Astrocyte (in vitro differentiated cells and primary cell): ENCODE data around the gene PLXDC2. TPM values are rescaled to one million over a fixed set of nuclear protein-coding genes. Genes with fewer than 3 reads are reported as not detected.

ENCODE experiments used
- DNase-seq: peaks from one replicate; pipeline ENCODE4 v3.0.0-alpha.2; 2010; ENCODE audit warnings: low read depth
- FAIRE-seq: peaks from 2 replicates; lab custom pipeline; 2011; peaks lifted over from hg19 to GRCh38; lab: Jason Lieb, UNC
- H2AFZ ChIP-seq: 2 replicates; pipeline ENCODE4 v1.6.0; 2012; ENCODE audit warnings: low read depth, low read length, inconsistent platforms
- H3K27ac ChIP-seq: 2 replicates; pipeline ENCODE4 v1.5.1; 2011; ENCODE audit warnings: low read depth, low read length, inconsistent platforms
- H3K27me3 ChIP-seq: 2 replicates; pipeline ENCODE4 v1.6.0; 2011; ENCODE audit warnings: low read length, inconsistent platforms; ENCODE audit not compliant: insufficient read depth
- H3K36me3 ChIP-seq: 2 replicates; pipeline ENCODE4 v1.5.1; 2011; ENCODE audit warnings: low read length, inconsistent platforms; ENCODE audit not compliant: insufficient read depth
- H3K4me1 ChIP-seq: 2 replicates; pipeline ENCODE4 v1.5.1; 2011; ENCODE audit warnings: low read length, inconsistent platforms; ENCODE audit not compliant: insufficient read depth
- H3K4me2 ChIP-seq: 2 replicates; pipeline ENCODE4 v1.6.0; 2012; ENCODE audit warnings: low read length, inconsistent platforms
- H3K4me3 ChIP-seq: 2 replicates; pipeline ENCODE4 v1.5.1; 2011; ENCODE audit warnings: low read depth, mild to moderate bottlenecking, low read length, inconsistent platforms; ENCODE audit not compliant: insufficient read depth
- H3K79me2 ChIP-seq: 2 replicates; pipeline ENCODE4 v1.6.0; 2012; ENCODE audit warnings: mild to moderate bottlenecking, low read length, inconsistent platforms; ENCODE audit not compliant: insufficient read depth
- H3K9ac ChIP-seq: 2 replicates; pipeline ENCODE4 v1.6.0; 2012; ENCODE audit warnings: mild to moderate bottlenecking, low read length, inconsistent platforms
- H3K9me3 ChIP-seq: 2 replicates; pipeline ENCODE4 v1.5.1; 2012; ENCODE audit warnings: low read depth, mild to moderate bottlenecking, low read length, inconsistent platforms; ENCODE audit not compliant: insufficient read depth
- H4K20me1 ChIP-seq: 2 replicates; pipeline ENCODE4 v1.6.0; 2012; ENCODE audit warnings: low read length, inconsistent platforms; ENCODE audit not compliant: insufficient read depth
- H3K27ac Mint-ChIP-seq: one replicate; pipeline ENCODE4 v1.8.0; 2021; ENCODE audit warnings: mild to moderate bottlenecking, mixed read lengths; ENCODE audit not compliant: unreplicated experiment
- H3K27me3 Mint-ChIP-seq: one replicate; pipeline ENCODE4 v1.8.0; 2021; ENCODE audit warnings: low read depth, mixed read lengths; ENCODE audit not compliant: unreplicated experiment
- H3K36me3 Mint-ChIP-seq: one replicate; pipeline ENCODE4 v1.8.0; 2021; ENCODE audit warnings: low read depth, mixed read lengths; ENCODE audit not compliant: unreplicated experiment
- H3K4me1 Mint-ChIP-seq: one replicate; pipeline ENCODE4 v1.8.0; 2021; ENCODE audit warnings: low read depth, mixed read lengths; ENCODE audit not compliant: unreplicated experiment
- H3K4me3 Mint-ChIP-seq: one replicate; pipeline ENCODE4 v1.8.0; 2021; ENCODE audit warnings: mild to moderate bottlenecking, moderate library complexity, mixed read lengths; ENCODE audit not compliant: unreplicated experiment
- H3K9me3 Mint-ChIP-seq: one replicate; pipeline ENCODE4 v1.8.0; 2021; ENCODE audit warnings: mild to moderate bottlenecking, mixed read lengths; ENCODE audit not compliant: unreplicated experiment
- EZH2 ChIP-seq: IDR thresholded peaks from 2 replicates; pipeline ENCODE4 v1.6.1; 2012; ENCODE audit warnings: mild to moderate bottlenecking, low read length, inconsistent platforms; ENCODE audit not compliant: insufficient read depth
- total RNA-seq: library from RNA; stranded (reverse); gene quantifications from 2 replicates; pipeline ENCODE4 v1.2.1, GENCODE V29; 2021
- TF ChIP-seq, protein P1 (sequence below): IDR thresholded peaks from 2 replicates; pipeline ENCODE4 v1.5.1; 2011; ENCODE audit warnings: low read depth, mild to moderate bottlenecking, inconsistent platforms, low read length, moderate library complexity; ENCODE audit not compliant: insufficient read depth

Gene PLXDC2
- total RNA-seq, 1 donor from 2014 or later = 36.1 TPM

DNA sequence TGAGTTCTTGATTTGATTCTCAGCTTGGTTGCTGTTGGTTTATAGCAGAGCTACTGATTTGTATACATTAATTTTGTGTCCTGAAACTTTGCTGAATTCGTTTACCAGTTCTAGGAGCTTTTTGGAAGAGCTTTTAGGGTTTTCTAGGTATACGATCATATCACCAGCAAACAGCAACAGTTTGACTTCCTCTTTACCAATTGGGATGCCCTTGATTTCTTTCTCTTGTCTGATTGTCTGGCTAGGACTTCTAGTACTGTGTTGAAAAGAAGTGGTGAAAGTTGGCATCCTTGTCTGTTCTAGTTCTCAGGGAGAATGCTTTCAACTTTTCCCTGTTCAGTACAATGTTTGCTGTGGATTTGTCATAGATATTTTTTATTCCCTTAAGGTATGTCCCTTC, 86.2 kb downstream of the PLXDC2 start:
- no peak for FAIRE-seq
- H3K27ac Mint-ChIP-seq = no peak overlapping the region

DNA sequence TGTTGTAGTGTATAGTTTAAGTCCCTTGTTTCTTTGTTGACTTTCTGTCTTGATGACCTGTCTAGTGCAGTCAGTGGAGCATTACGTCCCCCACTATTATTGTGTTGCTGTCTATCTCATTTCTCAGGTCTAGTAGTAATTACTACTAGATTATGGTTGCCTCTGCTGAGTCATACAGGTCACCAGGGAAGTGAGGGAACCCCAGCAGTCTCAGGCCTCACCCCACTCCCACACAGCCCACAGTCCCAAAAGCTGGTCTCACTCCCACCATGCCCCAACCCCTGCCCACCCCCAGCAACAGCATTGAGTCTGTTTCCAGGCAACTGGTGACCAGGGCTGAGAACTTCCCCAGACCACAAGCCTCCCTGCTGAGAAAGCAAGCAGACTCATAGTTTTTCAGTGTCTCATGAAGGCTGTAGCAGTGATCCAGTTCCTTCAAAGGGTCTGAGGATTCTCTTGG, 88.0 kb downstream of the PLXDC2 start:
- peak overlapping the region; percentile 28 for H2AFZ ChIP-seq
- no peaks in the 10 kb centered on the region for H3K36me3 ChIP-seq
- H3K4me3 Mint-ChIP-seq = no peak overlapping the region
- peak overlapping the region; percentile 78 for H3K27ac ChIP-seq
- FAIRE-seq = peak; percentile 55
- peak; percentile 93 for DNase-seq
- TF ChIP-seq EZH2 = no peak
- TF ChIP-seq, protein P1, sequence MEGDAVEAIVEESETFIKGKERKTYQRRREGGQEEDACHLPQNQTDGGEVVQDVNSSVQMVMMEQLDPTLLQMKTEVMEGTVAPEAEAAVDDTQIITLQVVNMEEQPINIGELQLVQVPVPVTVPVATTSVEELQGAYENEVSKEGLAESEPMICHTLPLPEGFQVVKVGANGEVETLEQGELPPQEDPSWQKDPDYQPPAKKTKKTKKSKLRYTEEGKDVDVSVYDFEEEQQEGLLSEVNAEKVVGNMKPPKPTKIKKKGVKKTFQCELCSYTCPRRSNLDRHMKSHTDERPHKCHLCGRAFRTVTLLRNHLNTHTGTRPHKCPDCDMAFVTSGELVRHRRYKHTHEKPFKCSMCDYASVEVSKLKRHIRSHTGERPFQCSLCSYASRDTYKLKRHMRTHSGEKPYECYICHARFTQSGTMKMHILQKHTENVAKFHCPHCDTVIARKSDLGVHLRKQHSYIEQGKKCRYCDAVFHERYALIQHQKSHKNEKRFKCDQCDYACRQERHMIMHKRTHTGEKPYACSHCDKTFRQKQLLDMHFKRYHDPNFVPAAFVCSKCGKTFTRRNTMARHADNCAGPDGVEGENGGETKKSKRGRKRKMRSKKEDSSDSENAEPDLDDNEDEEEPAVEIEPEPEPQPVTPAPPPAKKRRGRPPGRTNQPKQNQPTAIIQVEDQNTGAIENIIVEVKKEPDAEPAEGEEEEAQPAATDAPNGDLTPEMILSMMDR = no peak
- H3K36me3 Mint-ChIP-seq = peaks cover 2% of the 10 kb centered on the region
- peak overlapping the region; percentile 62 for H3K4me2 ChIP-seq
- peaks cover 7% of the 10 kb centered on the region for H3K79me2 ChIP-seq
- no peaks in the 10 kb centered on the region for H3K9me3 ChIP-seq
- H4K20me1 ChIP-seq = no peaks in the 10 kb centered on the region
- H3K4me3 ChIP-seq = no peak overlapping the region
- H3K27me3 Mint-ChIP-seq = no peaks in the 10 kb centered on the region
- peaks cover 26% of the 10 kb centered on the region for H3K4me1 Mint-ChIP-seq
- H3K9me3 Mint-ChIP-seq = no peaks in the 10 kb centered on the region
- peak overlapping the region; percentile 96 for H3K27ac Mint-ChIP-seq
- H3K27me3 ChIP-seq = no peaks in the 10 kb centered on the region
- peaks cover 14% of the 10 kb centered on the region for H3K4me1 ChIP-seq
- peak overlapping the region; percentile 52 for H3K9ac ChIP-seq

More for the DNA sequence above, 86.2 kb downstream of the PLXDC2 start:
- no peaks in the 10 kb centered on the region for H3K27me3 Mint-ChIP-seq
- peaks cover 26% of the 10 kb centered on the region for H3K4me1 Mint-ChIP-seq
- no peak overlapping the region for H3K4me2 ChIP-seq
- no peaks in the 10 kb centered on the region for H4K20me1 ChIP-seq
- no peak overlapping the region for H2AFZ ChIP-seq
- peaks cover 2% of the 10 kb centered on the region for H3K36me3 Mint-ChIP-seq
- peaks cover 7% of the 10 kb centered on the region for H3K79me2 ChIP-seq
- H3K27ac ChIP-seq = no peak overlapping the region
- no peaks in the 10 kb centered on the region for H3K27me3 ChIP-seq
- peaks cover 14% of the 10 kb centered on the region for H3K4me1 ChIP-seq
- no peak overlapping the region for H3K4me3 ChIP-seq
- no peaks in the 10 kb centered on the region for H3K9me3 ChIP-seq
- H3K9ac ChIP-seq = no peak overlapping the region
- no peak overlapping the region for H3K4me3 Mint-ChIP-seq
- no peaks in the 10 kb centered on the region for H3K36me3 ChIP-seq
- H3K9me3 Mint-ChIP-seq = no peaks in the 10 kb centered on the region
- TF ChIP-seq, protein P1 = no peak
- TF ChIP-seq EZH2 = no peak
- no peak for DNase-seq

DNA sequence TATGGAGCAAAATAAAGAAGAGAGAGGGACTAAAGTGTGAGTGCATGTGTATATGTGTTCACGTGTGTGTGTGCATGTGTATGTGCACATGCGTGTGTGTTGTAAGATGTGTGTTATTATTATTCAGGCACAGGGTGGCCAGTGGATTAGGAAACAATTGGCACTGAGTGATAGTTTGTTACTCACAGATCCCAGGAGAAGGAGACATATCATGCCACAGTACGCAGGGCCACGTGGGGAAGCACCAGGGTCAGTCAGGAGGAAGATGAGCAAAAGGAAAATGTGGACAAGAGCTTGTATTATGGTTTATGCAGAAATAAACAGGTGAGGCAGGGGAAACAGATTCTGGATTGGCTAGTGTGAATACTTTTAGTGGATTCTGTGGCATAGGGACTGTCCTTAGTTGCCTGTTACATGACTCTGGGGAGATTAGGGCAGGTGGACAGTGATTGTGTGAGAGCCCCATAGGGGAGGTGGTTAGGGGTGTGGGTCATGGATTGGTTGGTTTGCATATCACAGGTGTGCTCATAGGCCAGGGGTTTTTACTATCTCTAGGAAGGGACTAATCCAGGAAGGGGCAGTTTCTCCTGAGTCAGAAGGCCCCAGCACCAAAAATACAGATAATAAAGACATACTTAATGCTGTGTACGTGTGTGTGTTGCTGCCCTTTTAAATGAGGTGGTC, 90.0 kb downstream of the PLXDC2 start:
- no peak for TF ChIP-seq EZH2
- Histone ChIP-seq H3K27me3 (no peaks in the 10 kb centered on the region), H3K4me2 (no peak overlapping the region), H3K36me3 (no peaks in the 10 kb centered on the region), H2AFZ (no peak overlapping the region), H3K9me3 (no peaks in the 10 kb centered on the region), H3K79me2 (peaks cover 7% of the 10 kb centered on the region), H4K20me1 (no peaks in the 10 kb centered on the region), H3K4me3 (no peak overlapping the region), H3K9ac (no peak overlapping the region), H3K4me1 (peaks cover 14% of the 10 kb centered on the region), H3K27ac (no peak overlapping the region)
- Mint-ChIP-seq H3K36me3 (peaks cover 2% of the 10 kb centered on the region), H3K4me3 (no peak overlapping the region), H3K9me3 (no peaks in the 10 kb centered on the region), H3K27me3 (no peaks in the 10 kb centered on the region), H3K27ac (peak overlapping the region; percentile 68), H3K4me1 (peaks cover 26% of the 10 kb centered on the region)
- DNase-seq (no peak), FAIRE-seq (no peak)
